Activated T-cell treated with anti-CD3 and anti-CD28 coated beads, Interleukin-2, amount 50 U/mL, for 72 hours (primary cell): ENCODE results near the gene MCM3. TPM values are rescaled to one million over a fixed set of nuclear protein-coding genes. Genes with fewer than 3 reads are reported as not detected.

Experiments used
- ATAC-seq, 2 donors: fragments of 150-1000 bp; cut with Tn5 transposase; replicated peaks in 1 of 2; 2 replicates each; pipeline ENCODE4 v1.10.0; 2021; ENCODE audit warnings: moderate library complexity in 2 of 2, mild to moderate bottlenecking in 1 of 2
- DNase-seq, 2 donors: peaks; one replicate each; pipeline ENCODE4 v3.0.0; 2021 to 2022; ENCODE audit warnings: mixed read lengths in 1 of 2
- H3K27ac Mint-ChIP-seq: one replicate; pipeline ENCODE4 v1.8.0; 2022; ENCODE audit warnings: mild to moderate bottlenecking, moderate library complexity, mixed read lengths
- H3K27me3 Mint-ChIP-seq: one replicate; pipeline ENCODE4 v1.8.0; 2022; ENCODE audit warnings: low read depth, mixed read lengths
- H3K36me3 Mint-ChIP-seq, 2 donors: one replicate each; pipeline ENCODE4 v1.8.0; 2022; ENCODE audit warnings: mixed read lengths in 2 of 2, mild to moderate bottlenecking in 1 of 2; ENCODE audit not compliant: insufficient read depth in 2 of 2
- H3K4me1 Mint-ChIP-seq: one replicate; pipeline ENCODE4 v1.8.0; 2022; ENCODE audit warnings: low read depth, mixed read lengths
- H3K4me3 Mint-ChIP-seq, 2 donors: one replicate each; pipeline ENCODE4 v1.8.0; 2022; ENCODE audit warnings: mild to moderate bottlenecking in 2 of 2, mixed read lengths in 2 of 2, moderate library complexity in 2 of 2
- H3K9me3 Mint-ChIP-seq, 2 donors: one replicate each; pipeline ENCODE4 v1.8.0; 2022; ENCODE audit warnings: mixed read lengths in 2 of 2
- total RNA-seq, 2 donors: library from RNA; stranded (reverse); gene quantifications; one replicate each; pipeline ENCODE4 v1.2.3, GENCODE V29; 2022

Gene MCM3
- total RNA-seq = 100 to 1,000 TPM; 184 to 238 TPM

DNA sequence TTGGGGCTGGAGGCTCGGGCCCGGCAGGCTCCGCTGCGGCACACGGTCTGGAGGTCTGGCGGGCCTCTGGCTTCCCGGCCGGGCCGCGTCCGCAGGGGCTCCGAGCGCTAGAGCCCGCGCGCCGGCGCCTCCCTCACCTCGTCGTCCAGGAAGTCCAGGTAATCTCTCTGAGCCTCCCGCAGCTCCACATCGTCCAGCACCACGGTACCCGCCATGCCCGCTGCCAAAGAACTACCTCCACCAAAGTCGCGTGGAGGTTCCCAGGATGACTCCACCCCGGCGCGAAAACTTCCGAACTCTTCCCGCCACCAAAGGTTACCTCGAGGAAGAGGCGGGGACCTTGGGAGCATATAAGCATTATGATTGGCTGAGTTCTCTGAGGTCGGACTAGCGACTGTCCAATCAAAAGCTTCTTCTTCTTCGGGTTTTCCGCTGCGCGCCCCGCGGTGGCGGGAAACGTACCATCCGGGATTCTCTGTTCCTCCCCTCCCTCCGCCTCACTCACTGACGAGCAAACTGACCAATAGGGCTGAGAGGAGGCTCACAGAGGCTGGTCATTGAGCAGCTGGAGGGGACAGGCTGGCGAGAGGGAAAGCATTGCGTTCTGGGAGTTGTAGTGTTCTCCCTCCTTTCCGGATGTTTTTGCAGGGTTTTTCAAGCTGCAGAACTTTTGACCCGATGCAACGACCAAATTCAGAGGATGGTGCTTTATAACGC is at the start of gene MCM3:
TSS of gene MCM3 (minus strand) at position 283 of the 717 bp plus-strand sequence. CDS start at position 215, 68 bp downstream.
- Mint-ChIP-seq H3K4me3 (peak within 1 kb of the TSS in 1 of 2 donors; percentile 92), H3K9me3 (no peaks in the 10 kb centered on the region)
- peak; percentile 98 for ATAC-seq

DNA sequence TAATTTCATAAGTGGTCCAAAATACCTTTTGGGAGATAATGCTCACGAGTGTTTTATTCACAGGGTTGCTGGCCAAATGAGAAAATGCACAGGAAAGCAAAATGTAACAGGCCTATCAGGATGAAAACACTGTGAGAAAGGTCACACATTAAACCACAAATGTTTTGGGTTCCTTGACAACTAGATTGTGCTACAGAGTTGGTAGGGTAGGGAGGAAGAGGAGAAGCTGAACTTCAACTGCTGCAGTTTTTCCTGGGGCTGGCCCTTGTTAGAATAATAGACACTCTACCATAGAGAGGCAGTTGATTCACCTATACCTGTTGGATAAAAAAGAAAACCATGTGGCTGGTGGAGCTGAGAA is 49.3 kb upstream of the MCM3 start:
- peaks cover 66% of the 10 kb centered on the region for H3K4me1 Mint-ChIP-seq
- H3K4me3 Mint-ChIP-seq = peak overlapping the region; percentile 21 to 42

More for the DNA sequence above, at the start of gene MCM3:
- Mint-ChIP-seq H3K27me3 (no peaks in the 10 kb centered on the region), H3K4me1 (peaks cover 61% of the 10 kb centered on the region), H3K36me3 (peaks cover 15 to 35% of the 10 kb centered on the region in 2 donors), H3K27ac (peak within 1 kb of the TSS; percentile 81)
- DNase-seq = peak; percentile 95 to 98

GRCh38 chr6:52331793-52332457 is 47.4 kb upstream of the MCM3 start:
- Mint-ChIP-seq H3K4me1 (peaks cover 52% of the 10 kb centered on the region), H3K9me3 (no peaks in the 10 kb centered on the region)

More for the DNA sequence above, 49.3 kb upstream of the MCM3 start:
- H3K27ac Mint-ChIP-seq = peak overlapping the region; percentile 39
- H3K9me3 Mint-ChIP-seq = no peaks in the 10 kb centered on the region
- no peaks in the 10 kb centered on the region for H3K36me3 Mint-ChIP-seq
- DNase-seq (no peak), ATAC-seq (peak; percentile 32 to 35)
- no peaks in the 10 kb centered on the region for H3K27me3 Mint-ChIP-seq

DNA sequence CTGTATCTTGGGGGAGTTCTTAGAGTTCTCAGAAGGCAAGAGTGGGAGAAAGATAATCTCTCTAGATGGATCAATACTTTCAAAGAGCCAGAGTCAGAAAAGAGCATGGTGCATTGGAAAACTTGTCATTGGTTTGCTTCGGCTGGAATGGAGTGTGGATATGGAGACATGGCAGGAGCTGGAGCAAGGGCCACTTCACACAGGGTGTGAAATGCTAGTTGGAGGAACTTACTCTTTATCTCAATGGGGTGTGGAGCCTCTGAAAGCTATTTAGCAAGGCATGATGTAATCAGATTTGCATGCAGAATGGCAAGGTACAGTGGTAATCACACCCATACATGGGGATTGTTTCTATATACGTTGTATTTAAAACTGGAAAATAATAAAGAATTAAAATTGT is 45.9 kb upstream of the MCM3 start:
- no peaks in the 10 kb centered on the region for H3K27me3 Mint-ChIP-seq
- no peaks in the 10 kb centered on the region for H3K36me3 Mint-ChIP-seq
- no peak overlapping the region for H3K27ac Mint-ChIP-seq
- H3K9me3 Mint-ChIP-seq = no peaks in the 10 kb centered on the region
- peaks cover 40% of the 10 kb centered on the region for H3K4me1 Mint-ChIP-seq
- H3K4me3 Mint-ChIP-seq = no peak overlapping the region
- DNase-seq = no peak
- no peak for ATAC-seq

More at GRCh38 chr6:52331793-52332457, 47.4 kb upstream of the MCM3 start:
- Mint-ChIP-seq H3K27ac (no peak overlapping the region), H3K27me3 (no peaks in the 10 kb centered on the region), H3K36me3 (no peaks in the 10 kb centered on the region), H3K4me3 (no peak overlapping the region)
- no peak for ATAC-seq
- no peak for DNase-seq

GRCh38 chr6:52328729-52329128 is 44.2 kb upstream of the MCM3 start:
- H3K4me3 Mint-ChIP-seq = no peak overlapping the region
- DNase-seq = no peak
- H3K4me1 Mint-ChIP-seq = peaks cover 23% of the 10 kb centered on the region
- H3K27me3 Mint-ChIP-seq = no peaks in the 10 kb centered on the region
- no peak for ATAC-seq
- no peaks in the 10 kb centered on the region for H3K36me3 Mint-ChIP-seq
- no peaks in the 10 kb centered on the region for H3K9me3 Mint-ChIP-seq
- H3K27ac Mint-ChIP-seq = no peak overlapping the region

DNA sequence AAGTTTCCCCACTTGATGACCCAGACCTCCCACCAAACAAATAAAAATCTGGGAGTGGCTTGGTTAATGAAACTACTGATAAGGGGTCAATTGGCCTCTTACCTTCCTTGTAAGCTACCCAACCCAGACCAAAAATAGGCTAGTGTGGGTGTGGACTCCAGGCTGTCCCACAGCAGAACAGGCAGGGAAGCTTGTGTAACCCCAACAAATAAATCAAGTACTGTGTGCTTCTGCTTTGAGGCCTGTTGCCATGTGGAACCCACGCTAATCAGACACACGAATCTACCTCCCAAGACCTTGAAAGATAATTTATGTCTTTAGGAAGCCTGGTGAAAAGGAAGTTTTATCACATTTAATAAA is 43.7 kb upstream of the MCM3 start:
- Mint-ChIP-seq H3K4me1 (peaks cover 19% of the 10 kb centered on the region), H3K9me3 (no peaks in the 10 kb centered on the region), H3K27me3 (no peaks in the 10 kb centered on the region), H3K36me3 (no peaks in the 10 kb centered on the region), H3K4me3 (no peak overlapping the region), H3K27ac (no peak overlapping the region)
- ATAC-seq (no peak), DNase-seq (no peak)

DNA sequence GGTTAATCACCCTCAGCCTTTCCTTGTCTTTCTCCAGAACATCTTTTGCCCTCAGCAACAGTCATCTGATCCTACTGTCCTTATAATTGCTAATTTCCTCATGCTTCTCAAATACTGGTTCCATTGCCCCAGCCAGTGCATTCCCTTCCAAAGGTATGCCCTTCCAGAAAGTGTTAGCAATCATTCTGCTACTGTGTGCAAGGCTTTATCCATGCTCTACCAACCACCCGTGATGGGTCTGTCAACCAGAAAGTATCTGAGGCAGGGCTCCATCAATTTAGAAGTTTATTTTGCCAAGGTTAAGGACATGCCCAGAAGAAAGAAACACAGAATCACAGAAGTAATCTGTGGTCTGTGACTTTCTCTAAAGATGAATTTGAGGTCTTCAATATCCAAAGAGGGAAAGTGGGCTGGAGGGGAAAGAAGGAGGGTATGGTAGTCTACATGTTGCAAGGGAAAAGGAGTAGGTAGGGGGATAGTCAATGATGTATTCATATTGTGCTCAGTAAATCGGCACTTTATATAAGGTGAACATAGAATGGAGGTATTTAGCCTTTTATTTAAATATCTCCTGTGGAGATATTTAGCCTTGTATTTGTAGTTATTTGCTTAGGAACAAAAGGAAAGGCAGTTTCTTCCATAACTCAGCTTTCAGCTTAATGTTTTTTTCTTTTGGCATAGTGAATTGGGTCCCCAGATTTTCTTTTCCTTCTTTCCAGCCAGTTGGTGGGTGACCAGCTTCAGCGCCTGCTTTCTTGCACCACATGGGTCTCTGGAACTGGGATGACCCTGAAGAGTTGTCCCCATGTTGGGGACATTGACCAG is 42.2 kb upstream of the MCM3 start:
- H3K27me3 Mint-ChIP-seq = no peaks in the 10 kb centered on the region
- H3K36me3 Mint-ChIP-seq = no peaks in the 10 kb centered on the region
- no peak overlapping the region for H3K27ac Mint-ChIP-seq
- peaks cover 3% of the 10 kb centered on the region for H3K4me1 Mint-ChIP-seq
- DNase-seq (no peak), ATAC-seq (no peak)
- no peak overlapping the region for H3K4me3 Mint-ChIP-seq
- no peaks in the 10 kb centered on the region for H3K9me3 Mint-ChIP-seq

- Mint-ChIP-seq H3K36me3 (no peaks in the 10 kb centered on the region), H3K27ac (no peak overlapping the region), H3K4me1 (no peaks in the 10 kb centered on the region), H3K27me3 (no peaks in the 10 kb centered on the region), H3K4me3 (no peak overlapping the region), H3K9me3 (no peaks in the 10 kb centered on the region)
- ATAC-seq (no peak), DNase-seq (no peak)
Observed at GRCh38 chr6:52325695-52326471, 41.3 kb upstream of the MCM3 start.

GRCh38 chr6:52324189-52324588 is 39.6 kb upstream of the MCM3 start:
- no peaks in the 10 kb centered on the region for H3K36me3 Mint-ChIP-seq
- H3K27ac Mint-ChIP-seq = no peak overlapping the region
- ATAC-seq (no peak), DNase-seq (no peak)
- no peaks in the 10 kb centered on the region for H3K27me3 Mint-ChIP-seq
- H3K9me3 Mint-ChIP-seq = no peaks in the 10 kb centered on the region
- peaks cover 5% of the 10 kb centered on the region for H3K4me1 Mint-ChIP-seq
- no peak overlapping the region for H3K4me3 Mint-ChIP-seq

DNA sequence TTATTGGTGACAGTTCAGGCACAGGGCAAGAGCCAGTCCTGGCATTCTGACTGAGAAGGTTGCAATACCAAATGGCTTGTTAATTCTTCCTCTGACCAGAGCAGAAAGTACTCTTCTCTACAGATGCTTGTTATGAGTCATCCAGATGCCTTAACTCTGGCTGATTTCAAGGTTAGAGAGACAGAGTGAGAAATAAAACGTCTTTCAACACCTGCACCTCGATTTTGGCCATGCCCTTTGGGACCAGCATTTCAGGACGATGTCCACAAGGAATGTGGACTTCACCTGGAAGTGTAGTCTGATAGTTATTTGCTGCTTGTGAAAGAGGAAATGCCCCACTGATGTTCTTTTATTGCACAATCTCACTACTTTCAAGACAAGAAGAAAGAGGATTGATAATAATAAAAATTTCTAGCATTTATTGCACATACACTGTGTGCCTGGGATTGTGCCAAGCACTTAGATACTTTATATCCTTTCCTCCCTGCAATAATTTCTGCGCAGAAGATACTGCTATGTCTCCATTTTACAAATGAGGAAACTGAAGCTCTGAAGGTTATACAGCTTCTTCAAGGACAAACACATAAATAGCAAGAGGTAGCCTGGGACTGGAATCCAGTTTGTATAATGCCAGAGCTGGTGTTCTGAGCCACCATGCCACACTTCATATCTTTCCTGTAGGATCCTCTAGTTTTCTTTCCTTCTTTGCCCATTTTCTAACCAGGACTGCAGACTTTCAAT is 33.5 kb upstream of the MCM3 start:
- H3K27me3 Mint-ChIP-seq = no peaks in the 10 kb centered on the region
- no peaks in the 10 kb centered on the region for H3K9me3 Mint-ChIP-seq
- H3K27ac Mint-ChIP-seq = no peak overlapping the region
- H3K4me3 Mint-ChIP-seq = no peak overlapping the region
- ATAC-seq (peak; percentile 81 to 90), DNase-seq (no peak)
- no peaks in the 10 kb centered on the region for H3K36me3 Mint-ChIP-seq
- peaks cover 26% of the 10 kb centered on the region for H3K4me1 Mint-ChIP-seq

DNA sequence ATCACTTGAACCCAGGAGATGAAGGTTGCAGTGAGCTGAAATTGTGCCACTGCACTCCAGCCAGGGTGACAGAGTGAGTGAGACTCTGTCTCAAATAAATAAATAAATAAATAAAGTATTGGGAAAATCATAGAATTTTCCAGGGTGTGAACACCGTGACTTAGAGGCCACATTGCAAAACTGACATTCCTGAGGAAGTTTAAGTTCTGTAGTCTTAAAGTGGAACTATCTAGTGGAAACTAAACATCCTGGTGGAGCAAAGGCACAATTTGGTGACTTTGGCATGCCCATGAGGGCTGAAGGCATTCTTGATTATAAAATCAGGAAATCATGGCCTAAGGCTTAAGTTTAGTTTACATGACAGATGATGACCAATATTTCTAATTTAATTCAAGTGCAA is 32.7 kb upstream of the MCM3 start:
- Mint-ChIP-seq H3K27ac (no peak overlapping the region), H3K4me1 (peaks cover 30% of the 10 kb centered on the region), H3K27me3 (no peaks in the 10 kb centered on the region), H3K4me3 (no peak overlapping the region), H3K9me3 (no peaks in the 10 kb centered on the region), H3K36me3 (no peaks in the 10 kb centered on the region)
- DNase-seq = no peak
- ATAC-seq = no peak

DNA sequence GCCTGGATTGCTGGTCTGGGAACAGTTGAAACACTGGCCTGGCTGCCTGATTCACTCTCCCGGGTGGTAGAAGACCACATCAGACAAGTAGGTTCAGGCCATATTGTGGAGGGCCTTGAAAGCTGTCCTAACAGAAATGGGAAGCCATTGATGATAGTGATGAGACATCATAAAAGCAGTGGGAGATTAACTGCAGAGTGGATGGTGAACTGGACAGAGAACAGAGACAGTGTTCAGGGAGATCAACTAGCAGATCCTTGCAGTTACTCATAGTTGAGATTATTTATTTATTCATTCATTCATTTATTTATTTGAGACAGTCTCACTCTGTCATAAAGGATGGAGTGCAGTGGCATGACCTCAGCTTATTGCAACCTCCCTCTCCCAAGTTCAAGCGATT is 30.2 kb upstream of the MCM3 start:
- Mint-ChIP-seq H3K36me3 (no peaks in the 10 kb centered on the region), H3K4me1 (peaks cover 44% of the 10 kb centered on the region), H3K27me3 (no peaks in the 10 kb centered on the region), H3K4me3 (no peak overlapping the region), H3K27ac (no peak overlapping the region), H3K9me3 (no peaks in the 10 kb centered on the region)
- no peak for ATAC-seq
- DNase-seq = no peak
